Measurements from ENCODE around the gene ITPR1. TPM values are rescaled to one million over a fixed set of nuclear protein-coding genes. Genes with fewer than 3 reads are reported as not detected.

The ITPR1 gene
- total RNA-seq, 1 donor from 2014 or later: 143 TPM

DNA sequence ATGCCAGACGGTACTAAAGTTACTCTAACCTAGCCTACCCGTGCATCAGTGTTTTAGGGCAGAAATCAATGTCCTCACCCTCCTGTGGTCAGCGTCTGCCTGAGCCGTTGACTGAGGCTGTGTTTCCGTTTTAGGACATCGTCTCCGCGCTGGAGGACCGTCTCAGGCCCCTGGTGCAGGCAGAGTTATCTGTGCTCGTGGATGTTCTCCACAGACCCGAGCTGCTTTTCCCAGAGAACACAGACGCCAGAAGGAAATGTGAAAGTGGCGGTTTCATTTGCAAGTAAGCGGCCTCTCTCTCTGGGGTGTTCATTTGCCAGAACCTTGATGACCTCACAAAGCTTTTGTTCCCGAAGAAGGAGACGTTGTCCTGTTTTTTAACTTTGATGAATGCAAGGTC is 217.0 kb downstream of the ITPR1 start:
- Mint-ChIP-seq H3K4me1 (peaks cover 2% of the 10 kb centered on the region), H3K27me3 (no peaks in the 10 kb centered on the region), H3K9me3 (no peaks in the 10 kb centered on the region), H3K4me3 (no peak overlapping the region), H3K36me3 (ENCODE audit: low read depth) (peaks cover 94% of the 10 kb centered on the region), H3K27ac (no peak overlapping the region)
- TF ChIP-seq, protein P1, sequence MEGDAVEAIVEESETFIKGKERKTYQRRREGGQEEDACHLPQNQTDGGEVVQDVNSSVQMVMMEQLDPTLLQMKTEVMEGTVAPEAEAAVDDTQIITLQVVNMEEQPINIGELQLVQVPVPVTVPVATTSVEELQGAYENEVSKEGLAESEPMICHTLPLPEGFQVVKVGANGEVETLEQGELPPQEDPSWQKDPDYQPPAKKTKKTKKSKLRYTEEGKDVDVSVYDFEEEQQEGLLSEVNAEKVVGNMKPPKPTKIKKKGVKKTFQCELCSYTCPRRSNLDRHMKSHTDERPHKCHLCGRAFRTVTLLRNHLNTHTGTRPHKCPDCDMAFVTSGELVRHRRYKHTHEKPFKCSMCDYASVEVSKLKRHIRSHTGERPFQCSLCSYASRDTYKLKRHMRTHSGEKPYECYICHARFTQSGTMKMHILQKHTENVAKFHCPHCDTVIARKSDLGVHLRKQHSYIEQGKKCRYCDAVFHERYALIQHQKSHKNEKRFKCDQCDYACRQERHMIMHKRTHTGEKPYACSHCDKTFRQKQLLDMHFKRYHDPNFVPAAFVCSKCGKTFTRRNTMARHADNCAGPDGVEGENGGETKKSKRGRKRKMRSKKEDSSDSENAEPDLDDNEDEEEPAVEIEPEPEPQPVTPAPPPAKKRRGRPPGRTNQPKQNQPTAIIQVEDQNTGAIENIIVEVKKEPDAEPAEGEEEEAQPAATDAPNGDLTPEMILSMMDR (IDR thresholded peaks at IDR 0.05): no peak
- CTCF ChIA-PET: interaction anchor here (1.2 to 6.9 kb wide), 5 partner anchors 23 to 347 kb away, joined by 3 to 219 read pairs (median 13); partner anchors contain the start of gene BHLHE40
- POLR2A ChIA-PET: no interaction called here
- ATAC-seq (ENCODE audit: low read depth) (no peak), DNase-seq (no peak)
- intact Hi-C loops (cut with micrococcal nuclease): loop anchor here (2.0 to 10.0 kb wide), 3 partner anchors 112 to 475 kb away; partner anchors contain the start of genes ARL8B and EDEM1

GRCh38 chr3:4711680-4711992 is 218.5 kb downstream of the ITPR1 start:
- ChIA-PET CTCF (interaction anchor here (0.5 to 6.9 kb wide), 53 partner anchors 9 to 413 kb away, joined by 3 to 219 read pairs (median 4); partner anchors contain the start of gene BHLHE40), POLR2A (interaction anchor here (0.5 to 2.1 kb wide), 9 partner anchors 9 to 346 kb away, joined by 3 to 25 read pairs (median 5); partner anchors contain the start of gene BHLHE40)
- Mint-ChIP-seq H3K27ac (peak overlapping the region; percentile 14), H3K36me3 (ENCODE audit: low read depth) (peaks cover 91% of the 10 kb centered on the region), H3K9me3 (no peaks in the 10 kb centered on the region), H3K4me1 (peaks cover 2% of the 10 kb centered on the region), H3K27me3 (no peaks in the 10 kb centered on the region), H3K4me3 (no peak overlapping the region)
- TF ChIP-seq, protein P1 (IDR thresholded peaks at IDR 0.05): no peak
- ATAC-seq (ENCODE audit: low read depth) (no peak), DNase-seq (no peak)
- intact Hi-C loops (cut with micrococcal nuclease): loop anchor here (1.0 to 10.0 kb wide), 6 partner anchors 111 to 473 kb away; partner anchors contain the start of genes ARL8B and EDEM1

- H3K4me3 Mint-ChIP-seq: no peak overlapping the region
- intact Hi-C loops (cut with micrococcal nuclease): loop anchor here (5.0 to 10.0 kb wide), 2 partner anchors 110 to 473 kb away; partner anchors contain the start of gene EDEM1
- peaks cover 2% of the 10 kb centered on the region for H3K4me1 Mint-ChIP-seq
- ChIA-PET POLR2A (interaction anchor here (0.6 to 2.1 kb wide), 6 partner anchors 266 to 765 kb away, joined by 3 to 25 read pairs (median 6); partner anchors contain the start of gene BHLHE40), CTCF (interaction anchor here (0.5 to 6.9 kb wide), 52 partner anchors 8 to 413 kb away, joined by 3 to 219 read pairs (median 4); partner anchors contain the start of gene BHLHE40)
- H3K27ac Mint-ChIP-seq: no peak overlapping the region
- TF ChIP-seq, protein P1 (IDR thresholded peaks at IDR 0.05): no peak
- ATAC-seq (ENCODE audit: low read depth): no peak
- H3K27me3 Mint-ChIP-seq: no peaks in the 10 kb centered on the region
- H3K36me3 Mint-ChIP-seq (ENCODE audit: low read depth): peaks cover 91% of the 10 kb centered on the region
- H3K9me3 Mint-ChIP-seq: no peaks in the 10 kb centered on the region
- no peak for DNase-seq
These were observed 219.0 kb downstream of the ITPR1 start for GRCh38 chr3:4712109-4712508.

GRCh38 chr3:4714045-4714444 is 220.9 kb downstream of the ITPR1 start:
- H3K4me3 Mint-ChIP-seq: no peak overlapping the region
- intact Hi-C loops (cut with micrococcal nuclease): loop anchor here (5.0 to 10.0 kb wide), 2 partner anchors 108 to 471 kb away; partner anchors contain the start of gene EDEM1
- CTCF ChIA-PET: interaction anchor here (0.8 to 6.9 kb wide), 2 partner anchors 81 to 343 kb away, joined by 3 to 219 read pairs; no protein-coding TSS in a partner anchor

DNA sequence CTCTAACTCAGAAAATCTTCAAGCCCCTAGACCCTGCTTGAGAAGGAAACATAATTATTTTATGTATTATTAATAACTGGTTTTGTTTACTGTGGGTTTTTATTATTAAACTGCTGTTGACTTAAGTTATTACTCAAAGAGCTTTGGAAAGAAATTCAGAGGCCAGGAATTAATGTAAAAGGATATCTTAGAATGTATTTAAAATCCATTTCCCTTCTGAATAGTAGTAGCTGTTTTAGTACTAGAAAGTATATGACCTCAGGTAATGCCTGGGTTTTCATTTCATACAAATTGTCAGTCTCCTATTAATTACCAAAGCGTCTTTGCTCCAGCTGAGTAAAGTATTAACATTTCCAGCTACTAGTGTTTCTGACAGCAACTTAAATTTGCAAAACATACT is 223.1 kb downstream of the ITPR1 start:
- Mint-ChIP-seq H3K36me3 (ENCODE audit: low read depth) (peaks cover 89% of the 10 kb centered on the region), H3K4me3 (no peak overlapping the region)
- POLR2A ChIA-PET: interaction anchor here (0.5 kb wide), 1 partner anchor 170 kb away, joined by 3 read pairs; no protein-coding TSS in a partner anchor

More at GRCh38 chr3:4714045-4714444, 220.9 kb downstream of the ITPR1 start:
- no peaks in the 10 kb centered on the region for H3K27me3 Mint-ChIP-seq
- no peaks in the 10 kb centered on the region for H3K9me3 Mint-ChIP-seq
- H3K27ac Mint-ChIP-seq: no peak overlapping the region
- TF ChIP-seq, protein P1 (IDR thresholded peaks at IDR 0.05): no peak
- peaks cover 2% of the 10 kb centered on the region for H3K4me1 Mint-ChIP-seq
- H3K36me3 Mint-ChIP-seq (ENCODE audit: low read depth): peaks cover 89% of the 10 kb centered on the region
- ATAC-seq (ENCODE audit: low read depth): no peak
- no peak for DNase-seq
- POLR2A ChIA-PET: no interaction called here

More for the DNA sequence above, 223.1 kb downstream of the ITPR1 start:
- ATAC-seq (ENCODE audit: low read depth): no peak
- CTCF ChIA-PET: interaction anchor here (1.1 to 2.9 kb wide), 2 partner anchors 263 to 342 kb away, joined by 7 read pairs; partner anchors contain the start of gene BHLHE40
- TF ChIP-seq, protein P1 (IDR thresholded peaks at IDR 0.05): no peak
- no peaks in the 10 kb centered on the region for H3K9me3 Mint-ChIP-seq
- H3K27me3 Mint-ChIP-seq: no peaks in the 10 kb centered on the region
- no peak overlapping the region for H3K27ac Mint-ChIP-seq
- DNase-seq: no peak
- H3K4me1 Mint-ChIP-seq: peaks cover under 1% of the 10 kb centered on the region
- intact Hi-C loops (cut with micrococcal nuclease): loop anchor here (10.0 kb wide), 1 partner anchor 469 kb away; the partner anchor contains the start of gene EDEM1

Data from activated B cell treated with CpG ODN at 0.5 μM for 24 hours (primary cell).